Right kidney (tissue), 1 donor: ENCODE measurements around the gene LRRC36.
"Not testable (repeated sequence)": the region's sequence is repeated elsewhere in the genome, so short reads cannot be mapped to it uniquely, and the experiment has no call there.

Experiments used
- DNase-seq: peaks from one replicate; pipeline ENCODE4 v3.0.0-alpha.2; 2016

Gene LRRC36

GRCh38 chr16:67346341-67346740 is 19.7 kb downstream of the LRRC36 start:
- DNase-seq: no peak

- no peak for DNase-seq
Observed at GRCh38 chr16:67349172-67349571, 22.6 kb downstream of the LRRC36 start.

GRCh38 chr16:67350324-67350723 is 23.7 kb downstream of the LRRC36 start:
- no peak for DNase-seq

GRCh38 chr16:67352463-67352862 is 25.8 kb downstream of the LRRC36 start:
- DNase-seq: not testable (repeated sequence)

- peak; percentile 30 for DNase-seq
Observed at GRCh38 chr16:67356396-67356795, 29.8 kb downstream of the LRRC36 start.

GRCh38 chr16:67357561-67357960 is 30.9 kb downstream of the LRRC36 start:
- DNase-seq: no peak

- not testable (repeated sequence) for DNase-seq
Observed at GRCh38 chr16:67359540-67360269, 33.1 kb downstream of the LRRC36 start.

- DNase-seq: no peak
Observed at GRCh38 chr16:67361038-67361437, 34.4 kb downstream of the LRRC36 start.

- DNase-seq: no peak
Observed at GRCh38 chr16:67364600-67365235, 38.1 kb downstream of the LRRC36 start.

GRCh38 chr16:67370661-67371060 is 44.0 kb downstream of the LRRC36 start:
- no peak for DNase-seq

GRCh38 chr16:67372664-67373063 is 46.0 kb downstream of the LRRC36 start:
- no peak for DNase-seq

GRCh38 chr16:67376012-67376411 is 49.4 kb downstream of the LRRC36 start:
- DNase-seq: not testable (repeated sequence)

- DNase-seq: no peak
Observed at GRCh38 chr16:67378642-67379041, 52.0 kb downstream of the LRRC36 start.

- no peak for DNase-seq
Observed at GRCh38 chr16:67383284-67383683, 56.7 kb downstream of the LRRC36 start.

GRCh38 chr16:67384778-67385510 is 58.3 kb downstream of the LRRC36 start:
- no peak for DNase-seq

GRCh38 chr16:67386861-67387455 is 60.3 kb downstream of the LRRC36 start:
- no peak for DNase-seq

- no peak for DNase-seq
Observed at GRCh38 chr16:67387479-67388079, 61.0 kb downstream of the LRRC36 start.

GRCh38 chr16:67388191-67388590 is 61.6 kb downstream of the LRRC36 start:
- no peak for DNase-seq

- no peak for DNase-seq
Observed at GRCh38 chr16:67388591-67388990, 62.0 kb downstream of the LRRC36 start.

- no peak for DNase-seq
Observed at GRCh38 chr16:67389911-67390815, 63.5 kb downstream of the LRRC36 start.

GRCh38 chr16:67390816-67391423 is 64.3 kb downstream of the LRRC36 start:
- DNase-seq: no peak
